Articular chondrocyte of knee joint (primary cell): ENCODE measurements around the gene FBXL15. TPM values are rescaled to one million over a fixed set of nuclear protein-coding genes. Genes with fewer than 3 reads are reported as not detected.

Experiments
- small RNA-seq: library from RNA; depleted of rRNA; stranded (forward); fragments of <200 nt; gene quantifications from one replicate; pipeline ENCODE3, GENCODE V24; 2012
- total RNA-seq: library from RNA; depleted of rRNA; stranded (reverse); fragments of >200 nt; gene quantifications from 2 replicates; pipeline ENCODE4 v1.2.3, GENCODE V29; 2012

Gene FBXL15
- total RNA-seq: 5.7 and 6.9 TPM in 2 replicates

GRCh38 chr10:102420714-102421506, at the start of gene FBXL15:
Gene FBXL15 (plus strand): TSS chr10:102420836. CDS start chr10:102421130, 294 bp downstream.

GRCh38 chr10:102395400-102396316, 25.0 kb upstream of the FBXL15 start, which contains the start of gene NFKB2:
Gene NFKB2 (plus strand): TSS chr10:102395705. CDS start chr10:102395960, 255 bp downstream.

DNA sequence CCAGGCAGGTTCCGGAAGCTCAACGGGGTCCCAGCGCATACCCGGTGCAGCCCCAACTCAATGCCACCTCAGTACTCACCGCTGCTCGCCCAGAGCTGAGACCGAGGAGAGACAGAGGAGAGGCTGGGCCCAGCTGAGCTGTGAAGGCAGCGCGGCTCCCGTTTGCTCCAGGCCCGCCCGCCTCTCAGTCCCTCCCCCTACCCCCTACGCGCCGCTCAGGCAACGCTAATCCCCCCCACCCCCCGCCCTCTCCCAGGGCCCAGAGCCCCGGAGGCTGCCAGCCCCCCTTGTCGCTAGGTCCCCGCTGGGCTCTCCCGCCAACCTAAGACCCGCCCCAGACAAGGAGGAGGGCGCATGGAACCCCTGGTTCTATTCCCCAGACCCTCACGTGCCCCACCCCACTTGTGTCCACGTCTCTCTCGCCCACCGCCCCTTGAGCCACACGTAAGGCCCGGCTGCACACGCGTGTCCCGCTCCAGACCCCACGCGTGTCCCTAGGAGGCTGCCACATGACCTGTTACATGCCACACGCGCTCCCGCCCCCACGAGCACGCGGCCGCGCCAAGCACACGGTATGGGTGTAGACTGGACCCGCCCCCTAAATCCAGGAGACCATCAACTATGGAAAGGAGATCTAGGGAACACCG, 1.9 kb upstream of the FBXL15 start, which contains the start of gene PSD:
Gene PSD (minus strand): TSS at position 164 of the 647 bp plus-strand sequence. CDS start 1,747 bp downstream, outside the sequence.

GRCh38 chr10:102432162-102432950, 11.7 kb downstream of the FBXL15 start, which contains the start of gene CUEDC2:
Gene CUEDC2 (minus strand): TSS chr10:102432574. CDS start chr10:102425188, 7,386 bp downstream.

GRCh38 chr10:102451105-102451969, 30.7 kb downstream of the FBXL15 start, which contains the start of gene C10orf95:
Gene C10orf95 (minus strand): TSS chr10:102451543. CDS start chr10:102451093, 450 bp downstream.

Small RNAs within 50 kb of the gene (small RNA-seq; reads per million reads assigned to genes)
- 1,358 reads per million, percentile 99 among the genes with 10 or more reads in this experiment for gene MIR146B

Other genes with a start within 250 kb of the FBXL15 start
- 0.65 TPM in 2 replicates for gene ELOVL3, start 194.5 kb upstream of the FBXL15 start, total RNA-seq
- gene PITX3, start 179.3 kb upstream of the FBXL15 start, total RNA-seq: 0.11 and 0.13 TPM in 2 replicates
- 42.8 and 45.3 TPM in 2 replicates for gene GBF1, start 175.3 kb upstream of the FBXL15 start, total RNA-seq
- gene NFKB2, start 25.1 kb upstream of the FBXL15 start, total RNA-seq: 17.5 and 18.5 TPM in 2 replicates
- gene PSD, start 2.1 kb upstream of the FBXL15 start, total RNA-seq: 1.8 and 2.1 TPM in 2 replicates
- 48.1 and 51.6 TPM in 2 replicates for gene CUEDC2, start 11.7 kb downstream of the FBXL15 start, total RNA-seq
- not detected in 2 replicates for gene C10orf95, start 30.7 kb downstream of the FBXL15 start, total RNA-seq
- gene ACTR1A, start 81.9 kb downstream of the FBXL15 start, total RNA-seq: 102 and 119 TPM in 2 replicates
- gene SUFU, start 83.1 kb downstream of the FBXL15 start, total RNA-seq: 6.9 and 8.1 TPM in 2 replicates
- gene TRIM8, start 223.6 kb downstream of the FBXL15 start, total RNA-seq: 148 and 160 TPM in 2 replicates